GM18868 (cell line): ENCODE results near the gene RSPH10B2.
A peak's percentile ranks its signal among the peaks of the same experiment; 100 is the strongest.
"Not testable (repeated sequence)": the region's sequence is repeated elsewhere in the genome, so short reads cannot be mapped to it uniquely, and the experiment has no call there.

Source experiments
- ATAC-seq: cut with Tn5 transposase; IDR thresholded peaks from one replicate; pipeline ENCODE4 v1.9.1; 2021; ENCODE audit warnings: mild to moderate bottlenecking, moderate library complexity; ENCODE audit not compliant: unreplicated experiment

RSPH10B2 gene

GRCh38 chr7:6781581-6781980, 27.7 kb downstream of the RSPH10B2 start:
- ATAC-seq: not testable (repeated sequence)

DNA sequence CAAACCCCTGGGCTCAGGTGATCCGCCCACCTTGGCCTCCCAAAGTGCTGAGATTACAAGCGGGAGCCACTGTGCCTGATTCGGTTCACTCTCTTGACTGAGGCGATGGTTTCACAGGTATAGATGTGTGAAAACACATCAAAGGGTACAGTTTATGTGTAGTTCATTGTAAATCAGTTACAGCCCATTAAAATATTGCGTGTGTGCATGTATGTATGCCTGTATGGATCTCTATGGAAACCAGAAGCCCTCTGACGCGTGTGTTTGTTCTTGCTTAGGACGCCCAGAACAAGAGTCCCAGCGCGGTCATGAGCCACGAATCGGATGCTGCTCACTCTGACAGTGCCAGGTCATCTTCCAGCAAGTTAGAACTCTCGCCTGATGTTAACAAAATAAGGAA, 35.5 kb downstream of the RSPH10B2 start:
- ATAC-seq: not testable (repeated sequence)

- ATAC-seq: not testable (repeated sequence)
Measured at GRCh38 chr7:6792113-6792872, 38.4 kb downstream of the RSPH10B2 start.

DNA sequence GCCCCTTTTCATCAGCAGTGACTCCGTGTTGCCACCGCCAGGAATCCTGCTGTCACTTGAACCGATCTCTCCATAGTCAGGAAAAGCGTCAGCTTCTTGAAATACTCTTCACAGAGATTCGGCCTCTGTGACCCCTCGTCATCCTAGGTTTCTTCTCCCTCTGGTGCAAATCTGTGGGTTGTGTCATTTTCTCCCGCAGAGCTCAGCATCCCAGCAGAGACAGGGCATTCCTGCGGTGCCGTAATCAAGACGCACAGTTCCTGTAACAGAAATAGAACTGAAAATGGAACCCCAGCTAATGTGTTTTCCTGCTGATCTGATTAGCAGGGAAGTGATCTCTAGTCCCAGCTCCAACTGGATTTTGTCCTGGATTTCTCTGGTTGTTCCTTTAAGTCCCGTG, 40.4 kb downstream of the RSPH10B2 start:
- ATAC-seq: not testable (repeated sequence)

DNA sequence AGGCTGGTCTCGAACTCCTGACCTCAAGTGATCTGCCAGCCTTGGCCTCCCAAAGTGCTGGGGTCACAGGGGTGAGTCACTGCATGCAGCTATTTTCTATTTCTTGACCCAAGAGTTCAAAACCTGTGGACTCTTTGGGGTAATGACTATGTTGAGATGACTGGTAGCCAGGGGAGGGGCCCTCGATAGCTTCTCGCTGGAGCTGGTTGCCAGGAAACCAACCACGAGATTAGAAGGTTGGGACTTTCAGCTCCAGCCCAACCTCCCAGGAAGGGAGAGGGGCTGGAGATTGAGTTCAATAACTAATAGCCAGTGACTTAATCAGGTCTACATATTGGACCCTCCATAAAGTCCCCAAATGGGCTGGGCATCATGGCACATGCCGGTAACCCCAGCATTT, 43.3 kb downstream of the RSPH10B2 start:
- not testable (repeated sequence) for ATAC-seq

GRCh38 chr7:6798047-6798446, 44.1 kb downstream of the RSPH10B2 start:
- not testable (repeated sequence) for ATAC-seq

DNA sequence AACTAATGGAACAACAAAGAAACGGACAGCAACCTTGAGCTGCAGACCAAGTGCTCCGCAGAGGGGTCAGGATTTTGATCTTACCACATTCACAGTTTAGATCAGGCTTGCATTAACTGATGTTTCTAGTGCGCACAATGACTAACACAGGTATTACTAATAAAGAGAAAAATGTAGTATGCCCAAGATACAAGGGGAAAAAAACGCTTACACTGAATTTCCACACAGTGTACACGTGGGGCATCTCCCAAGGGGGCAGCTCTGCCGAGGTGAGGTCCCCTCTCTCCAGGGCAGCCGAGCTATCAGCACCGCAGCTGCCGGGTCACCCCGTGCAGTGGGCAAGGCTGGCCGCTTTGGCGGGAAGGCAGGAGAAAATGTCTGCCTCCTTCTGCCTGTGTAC, 46.0 kb downstream of the RSPH10B2 start:
- ATAC-seq: not testable (repeated sequence)

DNA sequence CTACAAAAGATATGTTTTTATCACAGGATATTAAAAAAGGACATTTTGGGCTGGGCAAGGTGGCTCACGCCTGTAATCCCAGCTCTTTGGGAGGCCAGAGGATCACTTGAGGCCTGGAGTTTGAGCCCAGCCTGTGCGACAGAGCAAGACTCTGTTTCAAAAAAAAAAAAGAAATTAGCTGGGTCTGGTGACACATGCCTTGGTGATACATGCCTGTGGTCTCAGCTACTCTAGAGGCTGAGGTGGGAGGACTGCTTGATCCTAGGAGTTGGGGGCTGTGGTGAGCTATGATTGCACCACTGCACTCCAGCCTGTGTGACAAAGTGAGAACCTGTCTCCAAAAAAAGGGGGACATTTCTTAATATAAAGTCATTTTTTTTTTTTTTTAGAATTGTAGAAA, 46.4 kb downstream of the RSPH10B2 start:
- not testable (repeated sequence) for ATAC-seq

DNA sequence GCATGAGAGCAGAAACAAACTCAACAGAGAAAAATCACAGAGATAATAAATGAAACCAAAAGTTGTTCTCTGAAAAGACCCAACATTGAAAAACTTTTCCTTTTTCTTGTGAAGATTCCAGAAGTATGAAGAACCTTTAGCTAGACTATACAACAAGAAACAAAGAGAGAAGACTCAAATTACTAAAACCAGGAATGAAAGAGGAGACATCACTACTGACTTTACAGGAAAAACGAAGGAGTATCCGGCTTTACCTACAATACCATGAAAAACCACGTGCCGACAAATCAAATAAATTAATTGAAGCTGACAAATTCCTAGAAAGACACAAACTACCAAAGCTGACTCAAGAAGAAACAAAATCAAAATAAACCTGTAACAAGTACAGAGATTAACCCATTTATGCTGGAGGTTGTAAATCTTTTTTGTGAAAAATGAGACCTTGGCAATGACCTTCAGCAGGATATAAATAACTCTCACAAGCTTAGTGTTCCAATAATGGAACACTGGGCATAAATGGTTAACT, 53.6 kb downstream of the RSPH10B2 start:
- ATAC-seq: not testable (repeated sequence)

- not testable (repeated sequence) for ATAC-seq
Measured at GRCh38 chr7:6807959-6808358, 54.1 kb downstream of the RSPH10B2 start.

DNA sequence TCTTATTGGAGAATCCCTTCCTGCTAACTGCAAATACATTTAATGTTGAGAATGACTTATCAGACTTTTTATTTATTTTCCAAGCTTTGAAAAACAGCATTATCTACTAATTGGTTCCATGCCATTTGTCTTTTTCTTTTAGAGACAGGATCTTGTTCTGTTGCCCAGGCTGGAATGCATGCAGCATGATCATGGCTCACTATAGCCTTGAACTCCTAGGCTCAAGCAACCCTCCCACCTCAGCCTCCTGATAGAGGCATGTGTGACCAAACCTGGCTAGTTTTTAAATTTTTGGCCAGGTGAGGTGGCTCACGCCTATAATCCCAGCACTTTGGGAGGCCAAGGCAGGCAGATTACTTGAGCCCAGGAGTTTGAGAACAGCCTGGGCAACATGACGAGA, 59.1 kb downstream of the RSPH10B2 start:
- not testable (repeated sequence) for ATAC-seq

DNA sequence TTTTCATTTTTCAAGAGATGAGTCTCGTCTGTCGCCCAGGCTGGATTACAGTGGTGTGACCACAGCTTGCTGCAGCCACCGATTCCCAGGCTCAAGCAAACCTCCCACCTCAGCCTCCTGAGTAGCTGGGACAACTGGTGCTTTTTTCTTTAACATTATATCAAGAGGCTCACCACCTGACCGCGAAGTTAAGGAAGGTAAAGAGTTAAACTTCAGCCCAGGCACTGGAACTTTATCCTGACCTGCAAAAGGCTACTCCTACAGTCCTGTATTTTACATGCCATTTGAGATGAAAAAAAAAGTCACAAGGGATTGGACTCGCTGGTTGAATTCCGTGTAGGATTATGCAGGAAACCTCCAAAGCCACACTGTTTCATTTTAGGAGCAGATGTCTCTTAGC, 61.6 kb downstream of the RSPH10B2 start:
- not testable (repeated sequence) for ATAC-seq

GRCh38 chr7:6821622-6822021, 67.7 kb downstream of the RSPH10B2 start:
- ATAC-seq: not testable (repeated sequence)

DNA sequence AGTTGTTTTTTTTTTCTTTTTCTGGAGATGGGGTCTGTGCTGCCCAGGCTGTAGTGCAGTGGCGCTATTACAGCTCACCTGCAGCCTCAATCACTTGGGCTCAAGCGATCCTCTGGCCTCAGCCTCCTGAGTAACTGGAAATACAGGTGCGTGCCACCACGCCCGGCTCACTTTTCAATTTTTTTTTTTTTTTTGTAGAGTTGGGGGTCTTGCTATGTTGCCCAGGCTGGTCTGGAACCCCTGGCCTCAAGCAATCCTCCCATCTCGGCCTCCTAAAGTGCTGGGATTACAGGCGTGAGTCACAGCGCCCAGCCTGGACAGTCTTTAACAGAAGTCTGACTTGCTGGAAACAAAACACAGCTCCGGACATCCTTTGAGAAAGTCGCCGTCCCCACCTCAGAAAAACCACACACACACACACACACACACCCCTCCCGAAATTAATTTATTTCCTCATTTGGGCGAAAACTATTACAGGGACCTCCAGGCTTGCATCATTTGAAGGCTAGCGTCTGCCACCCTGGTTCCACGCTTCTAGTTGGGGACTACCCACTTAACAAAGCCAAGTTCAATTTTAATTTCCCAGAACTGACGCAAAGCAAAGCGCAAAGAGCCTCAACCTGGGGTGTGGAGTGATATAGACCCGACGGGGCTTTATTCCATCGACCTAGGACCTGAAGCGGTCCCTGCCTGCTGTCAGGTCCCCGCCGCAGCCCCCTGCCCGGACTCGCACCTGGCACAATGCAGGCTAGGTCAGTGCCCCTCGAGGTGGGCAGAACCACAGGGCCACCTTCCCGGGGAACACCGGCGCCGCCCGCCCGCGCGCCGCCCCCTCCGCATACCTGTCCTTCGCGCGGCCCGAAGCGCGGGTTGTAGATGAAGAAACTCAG, 71.6 kb downstream of the RSPH10B2 start:
- ATAC-seq: peak; percentile 41

GRCh38 chr7:6826151-6826550, 72.2 kb downstream of the RSPH10B2 start, which contains the start of gene CCZ1B:
Gene CCZ1B, minus strand, starts transcription at chr7:6826275. Its CDS starts 78 bp downstream, at chr7:6826197.
- ATAC-seq: peak; percentile 100

- ATAC-seq: not testable (repeated sequence)
Measured at GRCh38 chr7:6827180-6827579, 73.3 kb downstream of the RSPH10B2 start.

DNA sequence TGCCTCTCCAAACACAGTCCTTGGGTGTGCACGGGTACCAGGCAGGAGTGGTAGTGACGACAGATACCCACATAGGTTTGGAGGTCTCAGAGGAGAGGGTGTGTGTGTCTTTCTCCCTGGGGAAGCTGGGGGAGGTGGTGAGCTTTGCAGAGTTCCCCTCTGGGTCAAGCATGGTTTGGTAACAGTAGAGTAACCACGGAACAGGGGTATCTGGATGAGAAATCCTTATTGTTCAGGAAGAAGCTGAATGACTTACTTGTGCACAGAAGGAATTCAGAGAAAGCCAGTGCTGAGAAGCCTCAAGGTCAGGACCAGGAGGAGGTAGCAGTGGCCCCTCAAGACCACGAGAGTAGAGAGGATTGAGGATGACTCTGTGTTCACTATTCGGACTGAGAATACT, 75.7 kb downstream of the RSPH10B2 start:
- ATAC-seq: not testable (repeated sequence)

- ATAC-seq: not testable (repeated sequence)
Measured at GRCh38 chr7:6830026-6830425, 76.1 kb downstream of the RSPH10B2 start.

GRCh38 chr7:6831018-6831725, 77.3 kb downstream of the RSPH10B2 start:
- ATAC-seq: no peak

GRCh38 chr7:6833636-6834035, 79.7 kb downstream of the RSPH10B2 start:
- ATAC-seq: no peak

- not testable (repeated sequence) for ATAC-seq
Measured at GRCh38 chr7:6835521-6835920, 81.6 kb downstream of the RSPH10B2 start.
